Stimulated activated CD4-positive, alpha-beta T cell treated with anti-CD3 and anti-CD28 coated beads, TNF-alpha, amount 100 ng/mL, for 24 hours (primary cell): ENCODE measurements around the gene CAMTA2.

Experiments
- DNase-seq, 3 experiments: peaks; one replicate each; pipeline ENCODE4 v3.0.0-alpha.2; 2020; ENCODE audit warnings: low read depth in 3 of 3

CAMTA2 gene

GRCh38 chr17:5002121-5002788 is 14.8 kb upstream of the CAMTA2 start:
- no peak for DNase-seq

- DNase-seq = no peak
These were observed 12.8 kb upstream of the CAMTA2 start for GRCh38 chr17:5000237-5000639.

- no peak for DNase-seq
These were observed 12.1 kb upstream of the CAMTA2 start for GRCh38 chr17:4999430-5000093.

GRCh38 chr17:4998732-4999429 is 11.4 kb upstream of the CAMTA2 start:
- DNase-seq = no peak

GRCh38 chr17:4998027-4998731 is 10.7 kb upstream of the CAMTA2 start:
- no peak for DNase-seq

GRCh38 chr17:4997302-4998026 is 10.0 kb upstream of the CAMTA2 start, which contains the start of the genes INCA1 and KIF1C:
Gene INCA1 (minus strand): TSS chr17:4997522. CDS start chr17:4994437, 3,085 bp downstream.
Gene KIF1C (plus strand): TSS chr17:4997950. CDS start chr17:5000247, 2,297 bp downstream.
- DNase-seq = peak; percentile 72 to 87 (median 78)

GRCh38 chr17:4994081-4994595 is 6.7 kb upstream of the CAMTA2 start:
- no peak for DNase-seq

- no peak for DNase-seq
These were observed 492 bp upstream of the CAMTA2 start for GRCh38 chr17:4987767-4988567.

GRCh38 chr17:4986403-4986802 is 1.1 kb downstream of the CAMTA2 start:
- no peak for DNase-seq

- no peak for DNase-seq
These were observed 5.2 kb downstream of the CAMTA2 start for GRCh38 chr17:4982305-4982704.

GRCh38 chr17:4980644-4981216 is 6.7 kb downstream of the CAMTA2 start:
- peak in 1 of 3 experiments; percentile 54 for DNase-seq

GRCh38 chr17:4978726-4979125 is 8.7 kb downstream of the CAMTA2 start:
- no peak for DNase-seq

- no peak for DNase-seq
These were observed 13.3 kb downstream of the CAMTA2 start for GRCh38 chr17:4974115-4974670.

GRCh38 chr17:4973256-4974114 is 14.0 kb downstream of the CAMTA2 start:
- DNase-seq = no peak

- DNase-seq = no peak
These were observed 14.7 kb downstream of the CAMTA2 start for GRCh38 chr17:4972752-4973151.

- DNase-seq = no peak
These were observed 15.2 kb downstream of the CAMTA2 start for GRCh38 chr17:4972322-4972721.

GRCh38 chr17:4971826-4972225 is 15.6 kb downstream of the CAMTA2 start:
- no peak for DNase-seq

GRCh38 chr17:4970273-4970672 is 17.2 kb downstream of the CAMTA2 start:
- DNase-seq = no peak
